GM06990 (cell line): ENCODE measurements around the gene DAB2IP.
"Not testable (repeated sequence)": the region's sequence is repeated elsewhere in the genome, so short reads cannot be mapped to it uniquely, and the experiment has no call there.

Experiments used
- DNase-seq: peaks from one replicate; pipeline ENCODE4 v3.0.0-alpha.2; 2011; ENCODE audit not compliant: insufficient read length; ENCODE audit errors: extremely low read depth
- H3K27me3 ChIP-seq: replicated peaks from 2 replicates; pipeline ENCODE4 v1.6.0; 2011; ENCODE audit warnings: low read length; ENCODE audit not compliant: control insufficient read depth, insufficient read depth
- H3K36me3 ChIP-seq: 2 replicates; pipeline ENCODE4 v1.5.1; 2011; ENCODE audit warnings: low read length; ENCODE audit not compliant: control insufficient read depth, insufficient read depth
- H3K4me3 ChIP-seq: replicated peaks from 2 replicates; pipeline ENCODE4 v1.5.1; 2011; ENCODE audit warnings: low read depth, mild to moderate bottlenecking, control low read depth, low read length
- CTCF ChIP-seq: IDR thresholded peaks from 2 replicates; pipeline ENCODE4 v1.5.1; 2011; ENCODE audit warnings: low read length, control low read depth, mild to moderate bottlenecking, inconsistent platforms; ENCODE audit not compliant: insufficient read depth, poor library complexity, severe bottlenecking

Gene DAB2IP

GRCh38 chr9:121622387-121623203 is 28.8 kb upstream of the DAB2IP start:
- Histone ChIP-seq H3K27me3 (peaks cover 2% of the 10 kb centered on the region), H3K4me3 (no peak overlapping the region)
- DNase-seq, result no peak

GRCh38 chr9:121623430-121623829 is 28.0 kb upstream of the DAB2IP start:
- not testable (repeated sequence) for H3K27me3 ChIP-seq, H3K4me3 ChIP-seq, DNase-seq, H3K36me3 ChIP-seq

More at GRCh38 chr9:121622387-121623203, 28.8 kb upstream of the DAB2IP start:
- H3K36me3 ChIP-seq, result no peaks in the 10 kb centered on the region
- TF ChIP-seq CTCF, result no peak

- no peak for TF ChIP-seq CTCF
- no peaks in the 10 kb centered on the region for H3K36me3 ChIP-seq
- DNase-seq, result no peak
- H3K27me3 ChIP-seq, result peaks cover 2% of the 10 kb centered on the region
- no peak overlapping the region for H3K4me3 ChIP-seq
Measured at GRCh38 chr9:121625590-121625989, 25.8 kb upstream of the DAB2IP start.

- Histone ChIP-seq H3K36me3 (no peaks in the 10 kb centered on the region), H3K27me3 (peaks cover 2% of the 10 kb centered on the region), H3K4me3 (no peak overlapping the region)
- DNase-seq, result no peak
- TF ChIP-seq CTCF, result no peak
Measured at GRCh38 chr9:121626012-121626411, 25.4 kb upstream of the DAB2IP start.

GRCh38 chr9:121627427-121627826 is 24.0 kb upstream of the DAB2IP start:
- Histone ChIP-seq H3K4me3 (no peak overlapping the region), H3K36me3 (no peaks in the 10 kb centered on the region), H3K27me3 (peaks cover 2% of the 10 kb centered on the region)
- no peak for TF ChIP-seq CTCF
- no peak for DNase-seq

GRCh38 chr9:121628401-121628800 is 23.0 kb upstream of the DAB2IP start:
- DNase-seq, result no peak

More at GRCh38 chr9:121628401-121628800, 23.0 kb upstream of the DAB2IP start:
- Histone ChIP-seq H3K27me3 (peaks cover 2% of the 10 kb centered on the region), H3K4me3 (no peak overlapping the region), H3K36me3 (no peaks in the 10 kb centered on the region)
- TF ChIP-seq CTCF, result no peak
